Heart left ventricle (tissue), 13 donors: ENCODE results near the gene TNFRSF6B.

ENCODE experiments used
- CTCF ChIP-seq, 12 donors: fragments of 200-600 bp; sonication (generic) in 4 of 12; IDR thresholded peaks; one replicate each; pipeline versions ENCODE4 v1.5.0 to v1.8.0; 2018 to 2022; ENCODE audit warnings: antibody characterized with exemption in 12 of 12, mild to moderate bottlenecking in 5 of 12
- POLR2A ChIP-seq, 2 donors: fragments of 450-650 bp; IDR thresholded peaks; one replicate each; pipeline ENCODE4 v1.6.1; 2017; ENCODE audit warnings: antibody characterized with exemption in 2 of 2, mild to moderate bottlenecking in 2 of 2, moderate library complexity in 2 of 2
- donor health status: ischemic (EF 13 %, LVEDD 7.1; RV severe dilation, severe dysfunction).
- donor health status: DM: no; HTN: yes; CAD: no.
- donor health status: DM: no; HTN: no; CAD: no.
- donor health status: ischemic (EF 25% LVEDD 6.9; RV normal size, moderate dysfunction).
- donor health status: ischemic (EF 25% LVEDD 5.7; RV mildly dilated, moderate dysfunction).
- donor health status: ischemic (EF 35%, LVEDD 5.7; RV mildly dilated, moderate dysfunction).
- donor health status: nonischemic (EF 11% LVEDD 7.7; RV severe dilation, severe dysfunction).
- donor health status: DM: yes; HTN: yes; CAD: no.
- donor health status: PGD.
- donor health status: ischemic (EF 29% LVEDD 5.4; RV normal size, mild dysfunction).
- donor health status: nonischemic (EF 23%, LVEDD 6.1; RV moderate dilation, normal function).

- TF ChIP-seq POLR2A (IDR thresholded peaks at IDR 0.05) (no peak), CTCF (IDR thresholded peaks at IDR 0.05) (no peak)
Observed at GRCh38 chr20:63706027-63706695, 9.7 kb downstream of the TNFRSF6B start.
